Liver (tissue), 9 donors: Measurements from ENCODE around the gene PANK2. TPM values are rescaled to one million over a fixed set of nuclear protein-coding genes. Genes with fewer than 3 reads are reported as not detected.
"Not testable (repeated sequence)": the region's sequence is repeated elsewhere in the genome, so short reads cannot be mapped to it uniquely, and the experiment has no call there.

ENCODE experiments used
- DNase-seq: peaks from one replicate; pipeline ENCODE4 v3.0.0-alpha.2; 2017; ENCODE audit warnings: low spot score
- H3K27ac ChIP-seq, 2 donors: one replicate each; pipeline ENCODE4 v1.7.0; 2013; ENCODE audit warnings: inconsistent platforms in 2 of 2, low read length in 2 of 2, control low read depth in 1 of 2, low read depth in 1 of 2, mild to moderate bottlenecking in 1 of 2
- H3K27me3 ChIP-seq, 4 donors: one replicate each; pipeline versions ENCODE4 v1.6.1 to v1.7.0; 2013; ENCODE audit warnings: low read length in 3 of 4, inconsistent platforms in 1 of 4, mild to moderate bottlenecking in 1 of 4, moderate library complexity in 1 of 4; ENCODE audit not compliant: control insufficient read depth in 4 of 4, insufficient read depth in 4 of 4
- H3K36me3 ChIP-seq, 4 donors: one replicate each; pipeline versions ENCODE4 v1.6.1 to v1.7.0; 2013; ENCODE audit warnings: low read length in 3 of 4, mild to moderate bottlenecking in 3 of 4, low read depth in 1 of 4, moderate library complexity in 1 of 4; ENCODE audit not compliant: control insufficient read depth in 4 of 4, insufficient read depth in 3 of 4
- H3K4me1 ChIP-seq, 4 donors: one replicate each; pipeline versions ENCODE4 v1.6.1 to v1.7.0; 2013; ENCODE audit warnings: low read length in 3 of 4, mild to moderate bottlenecking in 3 of 4, moderate library complexity in 1 of 4; ENCODE audit not compliant: control insufficient read depth in 4 of 4, insufficient read depth in 4 of 4
- H3K4me3 ChIP-seq, 3 donors: one replicate each; pipeline versions ENCODE4 v1.6.1 to v1.7.0; 2013; ENCODE audit warnings: low read length in 3 of 3, control low read depth in 1 of 3, low read depth in 1 of 3, mild to moderate bottlenecking in 1 of 3
- H3K9ac ChIP-seq, 2 donors: one replicate each; pipeline ENCODE4 v1.7.0; 2013; ENCODE audit warnings: low read length in 2 of 2, mild to moderate bottlenecking in 2 of 2, moderate library complexity in 2 of 2, control low read depth in 1 of 2, low read depth in 1 of 2
- H3K9me3 ChIP-seq, 4 donors: one replicate each; pipeline versions ENCODE4 v1.6.1 to v1.7.0; 2013; ENCODE audit warnings: low read length in 3 of 4; ENCODE audit not compliant: control insufficient read depth in 4 of 4
- CTCF ChIP-seq: fragments of 150-350 bp; IDR thresholded peaks from 2 replicates; pipeline ENCODE4 v1.5.1; 2017; ENCODE audit warnings: improper control_type of control experiment, low read depth, low read length; ENCODE audit not compliant: missing input control
- EGR1 ChIP-seq, 2 donors: IDR thresholded peaks; 2 replicates each; pipeline ENCODE4 v1.6.1; 2016 to 2018; ENCODE audit warnings: antibody characterized with exemption in 2 of 2, low read depth in 2 of 2
- FOXA1 ChIP-seq: IDR thresholded peaks from 2 replicates; pipeline ENCODE4 v1.6.1; 2016; ENCODE audit warnings: antibody characterized with exemption
- HNF4A ChIP-seq, 2 donors: conservative IDR thresholded peaks; 2 replicates each; pipeline ENCODE4 v1.6.1; 2016; ENCODE audit warnings: antibody characterized with exemption in 2 of 2, mild to moderate bottlenecking in 2 of 2
- MAX ChIP-seq: IDR thresholded peaks from 2 replicates; pipeline ENCODE4 v1.6.1; 2016; ENCODE audit warnings: antibody characterized with exemption
- RAD21 ChIP-seq, 2 donors: IDR thresholded peaks; 2 replicates each; pipeline ENCODE4 v1.6.1; 2016; ENCODE audit warnings: antibody characterized with exemption in 2 of 2, mild to moderate bottlenecking in 2 of 2
- RXRA ChIP-seq, 2 donors: IDR thresholded peaks; 2 replicates each; pipeline ENCODE4 v1.6.1; 2017 to 2018; ENCODE audit warnings: antibody characterized with exemption in 2 of 2, mild to moderate bottlenecking in 1 of 2
- YY1 ChIP-seq: IDR thresholded peaks from 2 replicates; pipeline ENCODE4 v1.6.1; 2016; ENCODE audit warnings: antibody characterized with exemption, mild to moderate bottlenecking
- WGBS: extraction: QIAGEN DNeasy Blood & Tissue Kit; methylation state at CpG from one replicate; pipeline ENCODE4 v1.1.7; 2013; 5-methylcytosine and 5-hydroxymethylcytosine counted together
- polyA plus RNA-seq, 2 donors: library from polyadenylated mRNA; stranded (reverse) in 1 of 2; unstranded in 1 of 2; fragments of 200-250 nt in 1 of 2; fragments of >200 nt in 1 of 2; fragmentation: Nextera tagmentation in 1 of 2; extraction: Ambion mirVana in 1 of 2; gene quantifications; one replicate each; pipeline versions ENCODE4 v1.2.1 to v1.2.3, GENCODE V29; 2013 to 2015
- total RNA-seq, 2 donors: library from RNA; depleted of rRNA; stranded (reverse); fragments of >200 nt; gene quantifications; one replicate each; pipeline ENCODE4 v1.2.3, GENCODE V29; 2014
- donor health status: healthy.
- donor health status: healthy.
- donor health status: healthy.
- donor health status: healthy.
- donor health status: healthy.

PANK2 gene
- total and polyA plus RNA-seq, 4 donors: 10.6 to 27.7 (median 15.9) TPM

- Histone ChIP-seq H3K4me3 (no peak overlapping the region), H3K27ac (no peak overlapping the region), H3K9me3 (no peaks in the 10 kb centered on the region), H3K36me3 (peaks cover 3 to 13% (median 8%) of the 10 kb centered on the region in 4 donors), H3K27me3 (no peaks in the 10 kb centered on the region), H3K9ac (no peak overlapping the region), H3K4me1 (peaks cover 1 to 14% (median 11%) of the 10 kb centered on the region in 4 donors)
- peak in 1 of 2 donors; percentile 10 for TF ChIP-seq HNF4A (conservative IDR thresholded peaks at IDR 0.05)
- no peak for TF ChIP-seq EGR1 (IDR thresholded peaks at IDR 0.05; ENCODE audit: low read depth in 2 of 2)
- DNase-seq: no peak
- 25% methylated on average over 2 of the region's 2 CpGs for WGBS
Measured at GRCh38 chr20:3904224-3904623, 15.0 kb downstream of the PANK2 start.

- DNase-seq: no peak
- Histone ChIP-seq H3K9me3 (no peaks in the 10 kb centered on the region), H3K9ac (no peak overlapping the region), H3K4me3 (no peak overlapping the region), H3K4me1 (peaks cover 0 to 14% (median 11%) of the 10 kb centered on the region in 4 donors), H3K36me3 (peaks cover 3 to 16% (median 8%) of the 10 kb centered on the region in 4 donors), H3K27me3 (no peaks in the 10 kb centered on the region), H3K27ac (no peak overlapping the region)
- TF ChIP-seq MAX (no peak), YY1 (no peak), HNF4A (conservative IDR thresholded peaks at IDR 0.05) (no peak), EGR1 (IDR thresholded peaks at IDR 0.05; ENCODE audit: low read depth in 2 of 2) (no peak)
- WGBS: 70% methylated on average over 5 of the region's 5 CpGs
Measured at GRCh38 chr20:3904857-3905256, 15.7 kb downstream of the PANK2 start.

GRCh38 chr20:3906744-3907721 lies 17.8 kb downstream of the PANK2 start:
- not testable (repeated sequence) for H3K9me3 ChIP-seq, DNase-seq, H3K27me3 ChIP-seq, H3K4me3 ChIP-seq, H3K9ac ChIP-seq, H3K27ac ChIP-seq
- peaks cover 0 to 11% (median 9%) of the 10 kb centered on the region in 4 donors for H3K4me1 ChIP-seq
- WGBS: 84% methylated on average over 17 of the region's 17 CpGs
- peaks cover 7 to 31% (median 22%) of the 10 kb centered on the region in 4 donors for H3K36me3 ChIP-seq

- Histone ChIP-seq H3K9ac (no peak overlapping the region), H3K27me3 (no peaks in the 10 kb centered on the region), H3K9me3 (no peaks in the 10 kb centered on the region), H3K36me3 (peaks cover 13 to 39% (median 32%) of the 10 kb centered on the region in 4 donors), H3K4me3 (no peak overlapping the region), H3K27ac (no peak overlapping the region), H3K4me1 (peaks cover 0 to 11% (median 8%) of the 10 kb centered on the region in 4 donors)
- WGBS: 94% methylated on average over 4 of the region's 4 CpGs
- DNase-seq: no peak
- TF ChIP-seq MAX (no peak), CTCF (no peak), RAD21 (IDR thresholded peaks at IDR 0.05) (no peak), RXRA (IDR thresholded peaks at IDR 0.05) (no peak), FOXA1 (no peak), EGR1 (IDR thresholded peaks at IDR 0.05; ENCODE audit: low read depth in 2 of 2) (no peak)
Measured at GRCh38 chr20:3908667-3909066, 19.5 kb downstream of the PANK2 start.
